ENCODE data around the gene GP1BB. TPM values are rescaled to one million over a fixed set of nuclear protein-coding genes. Genes with fewer than 3 reads are reported as not detected.

The GP1BB gene
- total and polyA plus RNA-seq, 2 experiments from 2014 or later, result 4.9 to 10.2 TPM

DNA sequence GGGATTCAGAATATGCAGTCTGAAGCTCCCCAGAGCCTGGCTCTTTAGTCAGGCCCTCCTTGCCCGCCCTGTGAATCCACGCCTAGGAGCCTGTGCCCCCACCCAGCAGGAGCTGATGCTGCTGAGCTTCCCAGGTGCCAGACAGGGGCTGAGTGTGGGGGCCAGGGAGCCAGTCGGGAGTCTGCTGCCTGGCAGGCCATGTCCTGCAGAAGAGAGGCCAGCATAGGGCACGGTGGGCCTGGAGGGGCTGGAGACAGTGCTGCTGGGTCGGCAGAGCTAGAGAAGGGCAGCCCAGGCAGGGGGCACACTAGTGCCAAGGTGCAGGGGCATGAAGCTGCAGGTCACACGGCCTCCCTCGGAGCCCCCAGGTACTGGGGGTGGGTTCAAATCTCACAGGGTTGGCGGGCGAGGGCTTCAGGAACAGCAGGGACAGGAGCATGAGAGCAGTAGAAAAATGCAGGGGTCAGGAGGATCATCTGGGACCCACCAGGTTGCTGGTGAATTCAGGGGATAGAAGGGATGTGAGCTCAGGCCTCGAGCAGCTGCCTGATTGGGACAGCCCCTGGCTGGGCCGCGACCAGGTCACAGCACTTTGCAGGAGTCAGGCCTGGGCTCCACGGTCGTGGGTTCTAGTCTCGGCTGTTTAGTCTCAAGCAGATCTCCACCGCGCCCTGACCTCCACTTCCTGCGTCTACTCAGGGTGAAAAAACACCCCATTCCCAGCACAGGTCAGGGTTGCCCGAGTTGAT lies 13.1 kb upstream of the GP1BB start:
- no peaks in the 10 kb centered on the region for H3K36me3 ChIP-seq (ENCODE audit: low read depth)
- DNase-seq, result no peak
- H3K27ac ChIP-seq, result no peak overlapping the region
- no peaks in the 10 kb centered on the region for H3K9me3 ChIP-seq (ENCODE audit: low read depth)
- no peaks in the 10 kb centered on the region for H4K20me1 ChIP-seq (ENCODE audit: insufficient read depth)
- in situ Hi-C loops (cut with MboI), result no loop called here
- 90 to 91% methylated on average over 17 to 19 of the region's 19 CpGs for WGBS, 2 experiments (ENCODE audit: low coverage in 1 of 2, low lambda C conversion rate in 2 of 2, missing lambda C conversion rate in 2 of 2)
- no peak overlapping the region for H2AFZ ChIP-seq
- H3F3A ChIP-seq (ENCODE audit: insufficient read depth), result no peaks in the 10 kb centered on the region
- TF ChIP-seq EZH2phosphoT487 (IDR thresholded peaks at IDR 0.05; ENCODE audit: insufficient read depth, low read depth) (no peak), EZH2 (IDR thresholded peaks at IDR 0.05; ENCODE audit: insufficient read depth, poor library complexity, severe bottlenecking) (no peak)
- no peaks in the 10 kb centered on the region for H3K79me2 ChIP-seq (ENCODE audit: insufficient read depth)
- no peaks in the 10 kb centered on the region for H3K9me2 ChIP-seq (ENCODE audit: insufficient read depth)
- no peak overlapping the region for H3K4me2 ChIP-seq (ENCODE audit: unreplicated experiment)
- 0 out of 2 replicates have a peak, but pooled peaks cover 6% of the 10 kb centered on the region for H3K4me1 ChIP-seq (ENCODE audit: insufficient read depth)
- H3K27me3 ChIP-seq (replicated peaks; ENCODE audit: insufficient read depth), result no peaks in the 10 kb centered on the region
- H3K4me3 ChIP-seq, result no peak overlapping the region
- no peak overlapping the region for H3K9ac ChIP-seq

DNA sequence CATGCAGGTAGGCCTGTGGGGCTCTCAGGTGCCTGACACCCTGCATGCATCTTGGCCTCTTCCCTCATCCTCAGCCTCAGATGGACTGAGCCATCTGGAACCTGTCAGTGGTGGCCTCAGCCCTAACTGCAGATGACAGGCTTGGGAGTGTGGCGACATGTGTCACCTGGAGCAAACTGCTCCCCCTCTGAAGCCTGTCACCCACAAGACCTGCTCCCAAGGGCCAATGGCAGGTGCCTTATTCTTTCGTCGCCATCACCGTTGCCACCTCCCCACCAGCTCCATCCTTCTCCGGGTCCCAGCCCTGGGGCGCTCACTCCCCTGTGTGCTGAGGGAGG lies 12.6 kb upstream of the GP1BB start:
- no peak overlapping the region for H2AFZ ChIP-seq
- H3K9me3 ChIP-seq (ENCODE audit: low read depth), result no peaks in the 10 kb centered on the region
- H3K9ac ChIP-seq, result no peak overlapping the region
- 0 out of 2 replicates have a peak, but pooled peaks cover 6% of the 10 kb centered on the region for H3K4me1 ChIP-seq (ENCODE audit: insufficient read depth)
- no peak for TF ChIP-seq EZH2 (IDR thresholded peaks at IDR 0.05; ENCODE audit: insufficient read depth, poor library complexity, severe bottlenecking)
- TF ChIP-seq EZH2phosphoT487 (IDR thresholded peaks at IDR 0.05; ENCODE audit: insufficient read depth, low read depth), result no peak
- no peaks in the 10 kb centered on the region for H3K27me3 ChIP-seq (replicated peaks; ENCODE audit: insufficient read depth)
- H3F3A ChIP-seq (ENCODE audit: insufficient read depth), result no peaks in the 10 kb centered on the region
- no peaks in the 10 kb centered on the region for H3K79me2 ChIP-seq (ENCODE audit: insufficient read depth)
- H3K36me3 ChIP-seq (ENCODE audit: low read depth), result no peaks in the 10 kb centered on the region
- in situ Hi-C loops (cut with MboI), result no loop called here
- no peaks in the 10 kb centered on the region for H4K20me1 ChIP-seq (ENCODE audit: insufficient read depth)
- WGBS, 2 experiments (ENCODE audit: low coverage in 1 of 2, low lambda C conversion rate in 2 of 2, missing lambda C conversion rate in 2 of 2), result 95 to 100% methylated on average over 6 of the region's 6 CpGs
- H3K4me2 ChIP-seq (ENCODE audit: unreplicated experiment), result no peak overlapping the region
- no peak for DNase-seq
- H3K9me2 ChIP-seq (ENCODE audit: insufficient read depth), result no peaks in the 10 kb centered on the region
- H3K27ac ChIP-seq, result no peak overlapping the region
- H3K4me3 ChIP-seq, result no peak overlapping the region

DNA sequence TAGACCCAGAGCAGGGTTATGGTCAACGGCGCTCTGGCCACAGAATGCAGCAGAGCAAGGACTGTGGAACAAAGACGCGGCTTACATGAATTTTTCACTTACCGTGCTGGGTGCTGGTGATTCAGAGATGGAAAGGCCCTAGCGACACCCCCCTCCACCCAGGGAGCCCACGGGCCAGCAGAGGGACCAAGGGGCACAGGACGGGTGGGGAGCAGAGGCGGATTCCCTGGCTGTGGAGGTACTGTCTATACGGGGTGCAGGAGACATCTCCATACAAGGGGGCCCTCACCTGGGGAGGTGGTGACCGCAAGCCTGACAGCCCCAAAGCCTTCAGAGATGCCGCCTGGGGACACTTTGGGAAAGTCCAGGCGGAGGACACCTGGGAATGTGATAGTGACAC lies 10.1 kb upstream of the GP1BB start:
- Histone ChIP-seq H3K9ac (no peak overlapping the region), H3K36me3 (ENCODE audit: low read depth) (no peaks in the 10 kb centered on the region), H3K4me1 (ENCODE audit: insufficient read depth) (0 out of 2 replicates have a peak, but pooled peaks cover 6% of the 10 kb centered on the region), H3F3A (ENCODE audit: insufficient read depth) (no peaks in the 10 kb centered on the region), H4K20me1 (ENCODE audit: insufficient read depth) (no peaks in the 10 kb centered on the region), H3K4me2 (ENCODE audit: unreplicated experiment) (no peak overlapping the region), H3K27me3 (replicated peaks; ENCODE audit: insufficient read depth) (no peaks in the 10 kb centered on the region), H3K27ac (no peak overlapping the region), H2AFZ (no peak overlapping the region), H3K9me2 (ENCODE audit: insufficient read depth) (no peaks in the 10 kb centered on the region), H3K4me3 (no peak overlapping the region), H3K79me2 (ENCODE audit: insufficient read depth) (no peaks in the 10 kb centered on the region), H3K9me3 (ENCODE audit: low read depth) (no peaks in the 10 kb centered on the region)
- 94 to 97% methylated on average over 12 to 13 of the region's 13 CpGs for WGBS, 2 experiments (ENCODE audit: low coverage in 1 of 2, low lambda C conversion rate in 2 of 2, missing lambda C conversion rate in 2 of 2)
- TF ChIP-seq EZH2 (IDR thresholded peaks at IDR 0.05; ENCODE audit: insufficient read depth, poor library complexity, severe bottlenecking) (no peak), EZH2phosphoT487 (IDR thresholded peaks at IDR 0.05; ENCODE audit: insufficient read depth, low read depth) (no peak)
- DNase-seq, result no peak
- in situ Hi-C loops (cut with MboI), result no loop called here

DNA sequence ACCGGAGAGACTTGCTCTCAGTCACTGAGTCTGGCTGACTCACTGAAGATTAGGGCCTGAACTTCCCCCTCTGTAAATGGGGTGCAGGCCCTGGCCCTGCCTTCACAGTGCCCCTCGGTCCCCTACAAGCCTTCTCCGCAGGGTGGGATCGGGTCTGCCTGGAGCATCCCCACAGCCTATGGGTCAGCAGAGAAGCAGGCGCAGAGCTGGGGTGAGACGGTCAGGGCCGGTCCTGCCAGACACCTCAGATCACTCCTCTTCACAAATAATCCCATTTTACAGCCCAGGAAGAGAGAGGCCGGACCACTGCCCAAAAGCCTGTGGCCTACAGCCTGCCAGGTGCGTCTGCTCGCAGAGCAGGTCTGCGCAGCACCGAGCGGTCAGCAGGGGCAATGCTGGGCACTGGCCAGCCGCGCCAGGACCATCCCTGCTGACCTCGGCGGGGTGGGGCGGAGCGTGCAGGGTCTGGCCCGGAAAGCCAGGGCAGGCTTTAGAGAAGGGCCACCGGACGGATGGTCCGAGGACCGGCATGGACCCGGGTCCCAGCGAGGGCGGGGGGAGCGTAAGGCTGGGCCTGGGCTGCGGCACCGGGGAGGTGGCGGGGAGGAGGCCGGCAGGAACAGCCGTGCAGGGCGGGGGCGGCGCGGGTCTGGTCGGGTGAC lies 9.6 kb upstream of the GP1BB start:
- no peaks in the 10 kb centered on the region for H3K9me2 ChIP-seq (ENCODE audit: insufficient read depth)
- H3K9ac ChIP-seq, result no peak overlapping the region; the same call in 1 of the 2 replicates
- H3F3A ChIP-seq (ENCODE audit: insufficient read depth), result no peaks in the 10 kb centered on the region
- H3K27me3 ChIP-seq (replicated peaks; ENCODE audit: insufficient read depth), result no peaks in the 10 kb centered on the region
- H4K20me1 ChIP-seq (ENCODE audit: insufficient read depth), result no peaks in the 10 kb centered on the region
- H3K4me2 ChIP-seq (ENCODE audit: unreplicated experiment), result peak overlapping the region; percentile 39
- peak overlapping the region; percentile 36 for H3K4me3 ChIP-seq
- no peaks in the 10 kb centered on the region for H3K9me3 ChIP-seq (ENCODE audit: low read depth)
- H3K4me1 ChIP-seq (ENCODE audit: insufficient read depth), result 0 out of 2 replicates have a peak, but pooled peaks cover 6% of the 10 kb centered on the region
- H2AFZ ChIP-seq, result peak overlapping the region; percentile 61
- in situ Hi-C loops (cut with MboI), result no loop called here
- no peak overlapping the region for H3K27ac ChIP-seq
- TF ChIP-seq EZH2 (IDR thresholded peaks at IDR 0.05; ENCODE audit: insufficient read depth, poor library complexity, severe bottlenecking) (no peak), EZH2phosphoT487 (IDR thresholded peaks at IDR 0.05; ENCODE audit: insufficient read depth, low read depth) (no peak)
- peak; percentile 47 for DNase-seq
- WGBS, 2 experiments (ENCODE audit: low coverage in 1 of 2, low lambda C conversion rate in 2 of 2, missing lambda C conversion rate in 2 of 2), result 35 to 52% methylated on average over 21 to 33 of the region's 38 CpGs
- no peaks in the 10 kb centered on the region for H3K36me3 ChIP-seq (ENCODE audit: low read depth)
- no peaks in the 10 kb centered on the region for H3K79me2 ChIP-seq (ENCODE audit: insufficient read depth)
